Thyroid gland (tissue), 4 donors: ENCODE results near the gene SESN1. TPM values are rescaled to one million over a fixed set of nuclear protein-coding genes. Genes with fewer than 3 reads are reported as not detected.

Source experiments
- DNase-seq, 2 donors: peaks; one replicate each; pipeline ENCODE4 v3.0.0-alpha.2; 2019
- H3K27ac ChIP-seq, 3 donors: fragments of 200-600 bp; sonication (generic); 1 replicate in 2 of 3; 2 replicates in 1 of 3; pipeline ENCODE4 v1.5.1; 2016 to 2019; ENCODE audit warnings: mild to moderate bottlenecking in 1 of 3, moderate library complexity in 1 of 3
- H3K27me3 ChIP-seq: fragments of 200-600 bp; sonication (generic); one replicate; pipeline ENCODE4 v1.5.1; 2019
- H3K36me3 ChIP-seq, 2 donors: fragments of 200-600 bp; sonication (generic); one replicate each; pipeline ENCODE4 v1.5.1; 2016 to 2019
- H3K4me1 ChIP-seq, 2 donors: fragments of 200-600 bp; sonication (generic); one replicate each; pipeline ENCODE4 v1.5.1; 2017 to 2019
- H3K4me3 ChIP-seq, 3 donors: fragments of 200-600 bp; sonication (generic); replicated peaks in 1 of 3; 1 replicate in 2 of 3; 2 replicates in 1 of 3; pipeline ENCODE4 v1.5.1; 2016; ENCODE audit warnings: mild to moderate bottlenecking in 1 of 3
- H3K9me3 ChIP-seq: fragments of 200-600 bp; sonication (generic); one replicate; pipeline ENCODE4 v1.5.1; 2017
- POLR2A ChIP-seq, 2 donors: fragments of 450-650 bp; IDR thresholded peaks; one replicate each; pipeline ENCODE4 v1.6.1; 2017; ENCODE audit warnings: antibody characterized with exemption in 2 of 2, mild to moderate bottlenecking in 2 of 2, moderate library complexity in 1 of 2
- WGBS, 2 donors: methylation state at CpG; one replicate each; pipeline ENCODE4 v1.1.5; 2017; 5-methylcytosine and 5-hydroxymethylcytosine counted together
- intact Hi-C: fragments of 100-400 bp; cut with DNase I; formaldehyde crosslinking; loops from one replicate; pipeline ENCODE4 v1.15.1; 2023
- total RNA-seq, 4 donors: library from RNA; depleted of rRNA; stranded (reverse); fragments of >200 nt; gene quantifications; one replicate each; pipeline ENCODE4 v1.2.3, GENCODE V29; 2016
- TF ChIP-seq, protein P1 (sequence below), 6 experiments: fragments of 200-600 bp in 3 of 6; fragments of 450-650 bp in 3 of 6; sonication (generic) in 3 of 6; IDR thresholded peaks; one replicate each; pipeline ENCODE4 v1.5.1; 2016 to 2019; ENCODE audit warnings: antibody characterized with exemption in 6 of 6, mild to moderate bottlenecking in 2 of 6, inconsistent platforms in 1 of 6, moderate library complexity in 1 of 6

SESN1 gene
- total RNA-seq, 4 donors from 2014 or later, result 43.8 to 68.1 (median 58.1) TPM

DNA sequence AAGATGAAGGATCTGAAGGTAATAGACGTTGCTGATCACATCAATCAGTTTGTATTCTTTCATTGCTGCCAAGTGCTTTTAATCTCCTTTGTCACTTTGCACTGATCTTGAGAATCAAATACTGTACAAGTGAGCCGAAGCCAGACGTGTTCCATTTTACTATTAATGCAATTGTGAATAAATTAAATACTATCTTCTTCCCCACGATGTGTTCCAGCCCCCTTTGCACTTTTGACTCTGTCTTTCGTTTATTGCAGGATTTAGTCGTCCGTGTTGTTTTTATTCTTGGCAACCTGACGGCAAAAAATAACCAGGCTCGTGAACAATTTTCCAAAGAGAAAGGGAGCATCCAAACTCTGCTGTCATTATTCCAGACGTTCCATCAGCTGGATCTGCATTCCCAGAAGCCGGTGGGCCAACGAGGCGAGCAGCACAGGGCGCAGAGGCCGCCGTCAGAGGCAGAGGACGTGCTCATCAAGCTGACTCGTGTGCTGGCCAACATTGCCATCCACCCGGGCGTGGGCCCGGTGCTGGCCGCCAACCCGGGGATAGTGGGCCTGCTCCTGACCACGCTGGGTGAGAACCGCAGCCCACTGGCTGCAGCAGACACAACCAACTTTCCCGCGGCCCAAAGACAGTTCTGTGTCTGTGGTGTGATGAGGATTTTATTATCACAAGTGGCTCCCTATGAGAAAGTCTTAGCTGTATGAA lies 141.7 kb downstream of the SESN1 start:
- H3K27me3 ChIP-seq, result no peaks in the 10 kb centered on the region
- DNase-seq, result no peak
- H3K9me3 ChIP-seq, result no peaks in the 10 kb centered on the region
- peaks cover 11 to 25% of the 10 kb centered on the region in 2 donors for H3K4me1 ChIP-seq
- H3K4me3 ChIP-seq, result no peak overlapping the region
- 73 to 86% methylated on average over 24 to 27 of the region's 27 CpGs for WGBS, 2 donors
- no peaks in the 10 kb centered on the region for H3K36me3 ChIP-seq
- no peak for TF ChIP-seq POLR2A (IDR thresholded peaks at IDR 0.05)
- TF ChIP-seq, protein P1, sequence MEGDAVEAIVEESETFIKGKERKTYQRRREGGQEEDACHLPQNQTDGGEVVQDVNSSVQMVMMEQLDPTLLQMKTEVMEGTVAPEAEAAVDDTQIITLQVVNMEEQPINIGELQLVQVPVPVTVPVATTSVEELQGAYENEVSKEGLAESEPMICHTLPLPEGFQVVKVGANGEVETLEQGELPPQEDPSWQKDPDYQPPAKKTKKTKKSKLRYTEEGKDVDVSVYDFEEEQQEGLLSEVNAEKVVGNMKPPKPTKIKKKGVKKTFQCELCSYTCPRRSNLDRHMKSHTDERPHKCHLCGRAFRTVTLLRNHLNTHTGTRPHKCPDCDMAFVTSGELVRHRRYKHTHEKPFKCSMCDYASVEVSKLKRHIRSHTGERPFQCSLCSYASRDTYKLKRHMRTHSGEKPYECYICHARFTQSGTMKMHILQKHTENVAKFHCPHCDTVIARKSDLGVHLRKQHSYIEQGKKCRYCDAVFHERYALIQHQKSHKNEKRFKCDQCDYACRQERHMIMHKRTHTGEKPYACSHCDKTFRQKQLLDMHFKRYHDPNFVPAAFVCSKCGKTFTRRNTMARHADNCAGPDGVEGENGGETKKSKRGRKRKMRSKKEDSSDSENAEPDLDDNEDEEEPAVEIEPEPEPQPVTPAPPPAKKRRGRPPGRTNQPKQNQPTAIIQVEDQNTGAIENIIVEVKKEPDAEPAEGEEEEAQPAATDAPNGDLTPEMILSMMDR (IDR thresholded peaks at IDR 0.05), result no peak
- intact Hi-C loops, result loop anchor here (10.0 kb wide), 1 partner anchor 52 kb away; no protein-coding TSS in a partner anchor
- H3K27ac ChIP-seq, result no peak overlapping the region

DNA sequence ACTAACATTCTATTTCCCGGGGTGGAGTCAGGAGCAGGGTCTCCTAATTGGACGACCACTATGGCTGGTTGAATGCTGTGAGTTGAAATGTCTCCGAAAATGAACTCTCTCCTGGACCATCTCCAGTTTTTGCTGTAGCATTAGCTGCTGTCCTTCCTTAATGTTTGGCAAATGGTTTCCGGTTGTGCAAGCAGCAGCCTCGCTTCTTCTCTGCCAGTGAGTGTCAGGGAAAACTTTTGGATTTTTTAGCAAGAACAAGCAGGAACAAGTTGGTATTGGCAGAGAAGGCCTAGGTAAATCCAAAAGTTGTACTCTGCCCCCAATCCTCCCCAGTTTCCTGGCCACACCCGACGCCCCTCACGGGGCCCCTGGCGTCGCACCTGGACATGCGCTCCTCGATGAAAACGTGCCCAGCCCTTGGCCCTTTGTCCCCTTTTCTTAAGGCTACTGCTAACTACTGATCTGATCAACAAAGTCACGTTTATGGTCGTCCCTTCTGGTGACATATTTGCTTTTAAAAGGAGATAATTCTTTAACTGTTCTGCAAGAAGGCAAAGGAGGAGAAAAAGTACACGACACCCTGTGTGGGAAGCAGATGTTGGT lies 143.2 kb downstream of the SESN1 start:
- TF ChIP-seq, protein P1 (IDR thresholded peaks at IDR 0.05), result no peak
- no peak for TF ChIP-seq POLR2A (IDR thresholded peaks at IDR 0.05)

DNA sequence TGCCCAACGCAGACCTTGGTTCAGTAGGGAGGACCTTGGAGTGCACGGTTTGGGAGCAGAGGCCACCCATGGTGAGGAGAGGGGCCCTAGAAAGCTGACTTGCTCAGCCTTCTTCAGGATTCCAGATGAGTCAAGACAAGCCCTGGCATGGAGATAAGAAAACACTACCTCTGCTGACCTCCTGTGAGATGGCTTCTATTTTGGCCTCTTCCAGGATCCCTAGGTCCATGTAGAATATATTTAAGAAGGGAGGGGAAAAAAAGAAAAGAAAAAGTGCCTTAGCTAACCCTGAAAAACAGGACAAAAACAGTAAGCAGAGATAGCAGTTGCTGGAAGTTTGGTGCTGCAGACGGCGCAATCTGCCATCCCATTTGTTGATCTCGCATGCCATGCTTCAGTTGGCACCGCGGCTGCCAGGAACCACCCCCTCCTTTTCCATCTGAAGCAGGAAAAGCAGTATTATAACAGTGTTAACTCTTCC lies 146.4 kb downstream of the SESN1 start:
- Histone ChIP-seq H3K4me3 (no peak overlapping the region), H3K36me3 (no peaks in the 10 kb centered on the region), H3K9me3 (no peaks in the 10 kb centered on the region), H3K4me1 (peaks cover 56 to 62% of the 10 kb centered on the region in 2 donors), H3K27ac (peak overlapping the region; percentile 96 to 99 (median 97)), H3K27me3 (no peaks in the 10 kb centered on the region)
- intact Hi-C loops, result no loop called here
- DNase-seq, result peak; percentile 90 to 92
- TF ChIP-seq POLR2A (IDR thresholded peaks at IDR 0.05), result peak in 1 of 2 donors; percentile 75
- TF ChIP-seq, protein P1 (IDR thresholded peaks at IDR 0.05), result peak in 1 of 6 experiments; percentile 18
- WGBS, 2 donors, result 12 to 28% methylated on average over 7 of the region's 7 CpGs

More for the DNA sequence above, 143.2 kb downstream of the SESN1 start:
- Histone ChIP-seq H3K27ac (peak overlapping the region in 1 of 3 donors; percentile 43), H3K4me1 (peaks cover 26 to 30% of the 10 kb centered on the region in 2 donors), H3K4me3 (no peak overlapping the region), H3K27me3 (no peaks in the 10 kb centered on the region), H3K9me3 (no peaks in the 10 kb centered on the region), H3K36me3 (no peaks in the 10 kb centered on the region)
- WGBS, 2 donors, result 81 to 86% methylated on average over 16 of the region's 16 CpGs
- DNase-seq, result no peak
- intact Hi-C loops, result loop anchor here (10.0 kb wide), 1 partner anchor 53 kb away; no protein-coding TSS in a partner anchor

DNA sequence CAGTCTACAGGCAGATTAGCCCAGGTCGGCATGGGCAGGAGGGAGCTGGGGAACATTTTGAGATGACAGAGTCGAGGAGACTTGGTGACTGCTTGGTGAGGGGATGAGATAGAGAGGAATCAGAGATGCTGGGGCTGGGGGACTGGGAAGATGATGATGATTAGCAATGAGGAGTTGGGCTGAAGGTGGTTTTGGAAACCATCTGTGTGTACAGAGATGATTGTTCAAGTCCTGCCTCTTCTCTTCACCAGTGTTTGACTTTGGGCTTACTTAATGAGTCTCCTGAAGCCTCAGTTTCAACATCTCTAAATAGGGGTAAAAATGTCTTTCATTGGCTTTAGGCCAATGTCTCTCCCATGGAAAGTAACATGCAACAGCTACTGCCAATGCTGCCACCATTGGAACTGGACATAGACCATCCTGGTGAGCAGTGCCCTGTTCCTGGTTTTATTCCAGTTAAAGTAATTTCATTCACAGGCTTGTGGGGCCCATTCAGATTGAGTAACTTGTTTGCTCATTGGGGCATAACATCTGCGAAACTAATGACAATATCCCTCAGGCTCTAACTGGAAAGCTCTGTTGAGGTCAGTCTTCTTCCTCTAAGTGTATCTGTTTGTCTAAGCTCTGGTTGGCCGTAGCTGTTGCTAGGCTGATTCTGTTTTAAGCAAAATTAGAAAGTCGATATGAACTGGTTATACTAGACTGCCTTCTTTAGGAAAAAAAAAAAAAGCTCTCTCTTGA lies 147.4 kb downstream of the SESN1 start:
- Histone ChIP-seq H3K36me3 (no peaks in the 10 kb centered on the region), H3K9me3 (no peaks in the 10 kb centered on the region), H3K4me3 (no peak overlapping the region), H3K4me1 (peaks cover 59 to 62% of the 10 kb centered on the region in 2 donors), H3K27ac (peak overlapping the region; percentile 96 to 99 (median 97)), H3K27me3 (no peaks in the 10 kb centered on the region)
- peak; percentile 61 to 62 for DNase-seq
- peak in 1 of 2 donors; percentile 64 for TF ChIP-seq POLR2A (IDR thresholded peaks at IDR 0.05)
- TF ChIP-seq, protein P1 (IDR thresholded peaks at IDR 0.05), result no peak
- intact Hi-C loops, result no loop called here
- 30 to 31% methylated on average over 5 of the region's 5 CpGs for WGBS, 2 donors
